Tibial artery (tissue), 4 donors: ENCODE data around the gene WNT9B.

ENCODE experiments used
- DNase-seq, 2 donors: peaks; one replicate each; pipeline ENCODE4 v3.0.0-alpha.2; 2019
- H3K27ac ChIP-seq, 2 donors: fragments of 200-600 bp; sonication (generic) in 1 of 2; 1 replicate in 1 of 2; 2 replicates in 1 of 2; pipeline ENCODE4 v1.5.1; 2018 to 2019; ENCODE audit warnings: mild to moderate bottlenecking in 1 of 2
- H3K27me3 ChIP-seq, 2 donors: fragments of 200-600 bp; sonication (generic) in 1 of 2; one replicate each; pipeline versions ENCODE4 v1.5.1 to v1.6.0; 2016 to 2019
- H3K36me3 ChIP-seq, 3 donors: fragments of 200-600 bp; sonication (generic) in 2 of 3; one replicate each; pipeline ENCODE4 v1.5.1; 2016 to 2019; ENCODE audit warnings: mild to moderate bottlenecking in 2 of 3
- H3K4me1 ChIP-seq, 4 donors: fragments of 200-600 bp; sonication (generic) in 2 of 4; 1 replicate in 3 of 4; 2 replicates in 1 of 4; pipeline ENCODE4 v1.5.1; 2016 to 2019
- H3K4me3 ChIP-seq, 2 donors: fragments of 200-600 bp; sonication (generic) in 1 of 2; 1 replicate in 1 of 2; 2 replicates in 1 of 2; pipeline ENCODE4 v1.5.1; 2018 to 2019; ENCODE audit warnings: mild to moderate bottlenecking in 2 of 2
- H3K9me3 ChIP-seq, 3 donors: fragments of 200-600 bp; sonication (generic) in 1 of 3; one replicate each; pipeline ENCODE4 v1.5.1; 2016 to 2019
- intact Hi-C: fragments of 100-400 bp; cut with DNase I; formaldehyde crosslinking; loops from one replicate; pipeline ENCODE4 v1.15.0; 2023; ENCODE audit warnings: low total_unique reads
- TF ChIP-seq, protein P1 (sequence below), 2 experiments: fragments of 200-600 bp in 1 of 2; fragments of 450-650 bp in 1 of 2; IDR thresholded peaks; one replicate each; pipeline ENCODE4 v1.5.1; 2017 to 2019; ENCODE audit warnings: antibody characterized with exemption in 2 of 2, mild to moderate bottlenecking in 1 of 2, moderate library complexity in 1 of 2

WNT9B gene

DNA sequence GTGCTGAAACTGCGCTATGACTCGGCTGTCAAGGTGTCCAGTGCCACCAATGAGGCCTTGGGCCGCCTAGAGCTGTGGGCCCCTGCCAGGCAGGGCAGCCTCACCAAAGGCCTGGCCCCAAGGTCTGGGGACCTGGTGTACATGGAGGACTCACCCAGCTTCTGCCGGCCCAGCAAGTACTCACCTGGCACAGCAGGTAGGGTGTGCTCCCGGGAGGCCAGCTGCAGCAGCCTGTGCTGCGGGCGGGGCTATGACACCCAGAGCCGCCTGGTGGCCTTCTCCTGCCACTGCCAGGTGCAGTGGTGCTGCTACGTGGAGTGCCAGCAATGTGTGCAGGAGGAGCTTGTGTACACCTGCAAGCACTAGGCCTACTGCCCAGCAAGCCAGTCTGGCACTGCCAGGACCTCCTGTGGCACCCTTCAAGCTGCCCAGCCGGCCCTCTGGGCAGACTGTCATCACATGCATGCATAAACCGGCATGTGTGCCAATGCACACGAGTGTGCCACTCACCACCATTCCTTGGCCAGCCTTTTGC, 25.0 kb downstream of the WNT9B start:
- intact Hi-C loops: no loop called here
- no peak for DNase-seq
- TF ChIP-seq, protein P1, sequence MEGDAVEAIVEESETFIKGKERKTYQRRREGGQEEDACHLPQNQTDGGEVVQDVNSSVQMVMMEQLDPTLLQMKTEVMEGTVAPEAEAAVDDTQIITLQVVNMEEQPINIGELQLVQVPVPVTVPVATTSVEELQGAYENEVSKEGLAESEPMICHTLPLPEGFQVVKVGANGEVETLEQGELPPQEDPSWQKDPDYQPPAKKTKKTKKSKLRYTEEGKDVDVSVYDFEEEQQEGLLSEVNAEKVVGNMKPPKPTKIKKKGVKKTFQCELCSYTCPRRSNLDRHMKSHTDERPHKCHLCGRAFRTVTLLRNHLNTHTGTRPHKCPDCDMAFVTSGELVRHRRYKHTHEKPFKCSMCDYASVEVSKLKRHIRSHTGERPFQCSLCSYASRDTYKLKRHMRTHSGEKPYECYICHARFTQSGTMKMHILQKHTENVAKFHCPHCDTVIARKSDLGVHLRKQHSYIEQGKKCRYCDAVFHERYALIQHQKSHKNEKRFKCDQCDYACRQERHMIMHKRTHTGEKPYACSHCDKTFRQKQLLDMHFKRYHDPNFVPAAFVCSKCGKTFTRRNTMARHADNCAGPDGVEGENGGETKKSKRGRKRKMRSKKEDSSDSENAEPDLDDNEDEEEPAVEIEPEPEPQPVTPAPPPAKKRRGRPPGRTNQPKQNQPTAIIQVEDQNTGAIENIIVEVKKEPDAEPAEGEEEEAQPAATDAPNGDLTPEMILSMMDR (IDR thresholded peaks at IDR 0.05): no peak

DNA sequence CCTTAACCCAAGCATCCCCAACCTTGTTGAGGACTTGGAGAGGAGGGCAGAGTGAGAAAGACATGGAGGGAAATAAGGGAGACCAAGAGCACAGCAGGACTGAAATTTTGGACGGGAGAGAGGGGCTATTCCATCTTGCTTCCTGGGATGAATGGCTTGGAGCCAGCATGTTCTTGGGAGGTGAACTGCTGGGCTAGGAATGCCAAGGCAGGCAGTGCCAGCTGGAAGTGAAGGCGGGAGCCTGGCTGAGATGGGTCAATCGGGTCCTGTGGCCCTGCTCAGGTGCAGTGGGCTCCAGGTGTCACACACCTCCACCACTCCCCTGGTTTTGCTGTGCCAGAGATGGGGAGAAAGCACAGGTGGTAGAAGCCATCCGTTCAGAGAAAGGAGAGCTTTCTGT, 25.5 kb downstream of the WNT9B start:
- Histone ChIP-seq H3K4me3 (no peak overlapping the region), H3K9me3 (no peaks in the 10 kb centered on the region), H3K36me3 (no peaks in the 10 kb centered on the region), H3K27me3 (peaks cover 0 to 18% of the 10 kb centered on the region in 2 donors), H3K4me1 (no peaks in the 10 kb centered on the region), H3K27ac (no peak overlapping the region)
- TF ChIP-seq, protein P1 (IDR thresholded peaks at IDR 0.05): no peak
- intact Hi-C loops: no loop called here
- no peak for DNase-seq

More for the DNA sequence above, 25.0 kb downstream of the WNT9B start:
- no peaks in the 10 kb centered on the region for H3K4me1 ChIP-seq
- peaks cover 0 to 18% of the 10 kb centered on the region in 2 donors for H3K27me3 ChIP-seq
- H3K4me3 ChIP-seq: no peak overlapping the region
- H3K27ac ChIP-seq: no peak overlapping the region
- no peaks in the 10 kb centered on the region for H3K9me3 ChIP-seq
- H3K36me3 ChIP-seq: no peaks in the 10 kb centered on the region

DNA sequence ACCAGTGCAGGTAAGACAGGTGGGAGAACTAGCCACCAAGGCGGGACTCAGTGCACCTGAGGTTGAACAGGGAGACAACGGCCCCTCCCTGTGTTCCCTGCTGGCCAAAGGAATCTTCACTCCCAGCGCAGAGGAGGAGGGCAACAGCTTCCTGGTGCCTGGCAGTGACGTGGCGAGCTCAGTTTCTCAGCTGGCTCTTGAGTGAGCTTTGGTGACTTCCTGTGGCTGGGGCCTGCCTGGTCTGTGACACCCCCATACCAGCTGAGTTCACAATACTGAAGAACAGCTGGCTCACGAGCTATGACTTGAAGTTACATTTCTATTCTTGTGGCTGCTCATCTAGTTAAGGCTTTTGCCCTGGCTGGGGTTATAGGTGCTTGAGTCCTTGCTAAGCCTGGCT, 26.1 kb downstream of the WNT9B start:
- TF ChIP-seq, protein P1 (IDR thresholded peaks at IDR 0.05): no peak
- Histone ChIP-seq H3K27me3 (peaks cover 0 to 18% of the 10 kb centered on the region in 2 donors), H3K9me3 (no peaks in the 10 kb centered on the region), H3K4me1 (no peaks in the 10 kb centered on the region), H3K36me3 (no peaks in the 10 kb centered on the region), H3K4me3 (no peak overlapping the region), H3K27ac (no peak overlapping the region)
- no peak for DNase-seq
- intact Hi-C loops: no loop called here

DNA sequence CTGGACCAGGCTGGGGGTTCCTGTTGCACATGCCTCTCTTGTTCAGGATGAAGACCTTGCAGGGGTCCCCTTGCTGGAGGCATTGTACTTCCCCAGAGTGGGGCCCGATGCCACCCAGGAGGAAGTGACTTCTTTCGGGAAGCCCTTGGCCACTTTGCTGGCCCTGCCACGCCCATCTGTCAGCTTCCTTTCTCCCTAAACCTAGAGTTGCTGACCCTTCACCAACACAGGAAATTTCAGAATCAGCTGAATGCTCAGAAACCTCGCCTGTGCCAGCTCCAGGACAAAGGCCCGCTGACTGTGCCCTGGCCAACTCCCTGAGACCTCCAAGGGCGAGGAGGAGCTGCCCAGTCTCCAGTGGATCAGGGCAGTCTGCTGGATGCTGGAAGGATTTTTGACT, 26.7 kb downstream of the WNT9B start:
- Histone ChIP-seq H3K27ac (no peak overlapping the region), H3K9me3 (no peaks in the 10 kb centered on the region), H3K4me3 (no peak overlapping the region), H3K27me3 (peaks cover 0 to 18% of the 10 kb centered on the region in 2 donors), H3K4me1 (no peaks in the 10 kb centered on the region), H3K36me3 (no peaks in the 10 kb centered on the region)
- TF ChIP-seq, protein P1 (IDR thresholded peaks at IDR 0.05): no peak
- intact Hi-C loops: no loop called here
- peak; percentile 57 to 74 for DNase-seq

DNA sequence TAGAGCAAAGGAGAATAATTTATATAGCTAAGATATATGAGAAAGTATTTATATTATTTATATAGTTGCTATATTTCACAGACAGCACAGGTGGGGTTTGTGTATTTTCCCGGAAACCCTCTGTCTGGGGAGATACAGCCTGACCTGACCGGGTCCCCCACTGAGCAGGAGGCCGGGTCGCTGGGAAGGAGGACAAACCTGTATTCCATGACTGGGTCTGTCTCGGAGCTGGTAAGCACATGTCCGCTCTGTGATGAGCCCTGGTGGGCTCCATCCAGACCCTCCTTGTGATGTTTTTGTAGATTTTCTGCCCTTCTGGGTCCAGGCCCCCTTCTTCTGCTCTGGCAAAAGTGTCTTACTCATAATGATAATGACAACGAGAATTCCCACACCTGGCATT, 27.7 kb downstream of the WNT9B start:
- H3K4me3 ChIP-seq: no peak overlapping the region
- no peaks in the 10 kb centered on the region for H3K4me1 ChIP-seq
- H3K36me3 ChIP-seq: no peaks in the 10 kb centered on the region
- TF ChIP-seq, protein P1 (IDR thresholded peaks at IDR 0.05): no peak
- no peak for DNase-seq
- H3K27me3 ChIP-seq: peaks cover 0 to 27% of the 10 kb centered on the region in 2 donors
- intact Hi-C loops: no loop called here
- no peaks in the 10 kb centered on the region for H3K9me3 ChIP-seq
- H3K27ac ChIP-seq: no peak overlapping the region

DNA sequence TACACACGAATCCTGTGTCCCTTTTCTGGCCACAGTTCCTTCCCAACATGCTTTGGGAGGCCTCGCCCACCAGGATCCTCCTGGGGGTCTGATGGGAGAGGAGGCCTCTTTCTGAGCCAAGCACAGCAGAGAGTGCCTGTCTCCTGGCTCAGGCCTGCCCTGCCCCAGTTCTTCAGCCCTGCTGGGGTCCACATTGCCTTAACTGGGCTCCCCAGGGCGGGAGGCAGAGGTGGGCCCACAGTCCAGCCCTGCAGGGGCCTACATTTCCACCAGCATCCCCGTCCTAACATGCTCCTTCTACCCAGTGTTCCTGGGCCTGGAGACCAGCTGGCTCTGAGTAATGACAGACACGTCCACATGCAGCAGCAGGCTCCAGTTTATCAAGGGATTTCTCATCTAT, 29.6 kb downstream of the WNT9B start:
- H3K27ac ChIP-seq: no peak overlapping the region
- H3K27me3 ChIP-seq: peaks cover 0 to 37% of the 10 kb centered on the region in 2 donors
- no peak for DNase-seq
- H3K4me3 ChIP-seq: no peak overlapping the region
- intact Hi-C loops: no loop called here
- no peaks in the 10 kb centered on the region for H3K4me1 ChIP-seq
- H3K9me3 ChIP-seq: no peaks in the 10 kb centered on the region
- TF ChIP-seq, protein P1 (IDR thresholded peaks at IDR 0.05): no peak
- H3K36me3 ChIP-seq: no peaks in the 10 kb centered on the region
